GM12878 (cell line): ENCODE measurements around the gene AURKA.

Experiments used
- CTCF ChIP-seq, 3 experiments: IDR thresholded peaks in 2 of 3; conservative IDR thresholded peaks in 1 of 3; 2 replicates each; pipeline ENCODE4 v1.5.1; 2011; ENCODE audit warnings: low read depth in 3 of 3, low read length in 3 of 3, mild to moderate bottlenecking in 3 of 3, control low read depth in 2 of 3, moderate library complexity in 2 of 3, inconsistent platforms in 1 of 3, mixed read lengths in 1 of 3; ENCODE audit not compliant: control insufficient read depth in 2 of 3, insufficient read depth in 1 of 3; ENCODE audit errors: extremely low read depth in 1 of 3
- NBN ChIP-seq: fragments of 450-650 bp; IDR thresholded peaks from 2 replicates; pipeline ENCODE4 v1.6.1; 2016
- SPI1 ChIP-seq: IDR thresholded peaks from 2 replicates; pipeline ENCODE4 v1.6.1; 2011; ENCODE audit warnings: low read depth, mild to moderate bottlenecking, low read length, moderate library complexity, borderline replicate concordance; ENCODE audit not compliant: insufficient read depth

DNA sequence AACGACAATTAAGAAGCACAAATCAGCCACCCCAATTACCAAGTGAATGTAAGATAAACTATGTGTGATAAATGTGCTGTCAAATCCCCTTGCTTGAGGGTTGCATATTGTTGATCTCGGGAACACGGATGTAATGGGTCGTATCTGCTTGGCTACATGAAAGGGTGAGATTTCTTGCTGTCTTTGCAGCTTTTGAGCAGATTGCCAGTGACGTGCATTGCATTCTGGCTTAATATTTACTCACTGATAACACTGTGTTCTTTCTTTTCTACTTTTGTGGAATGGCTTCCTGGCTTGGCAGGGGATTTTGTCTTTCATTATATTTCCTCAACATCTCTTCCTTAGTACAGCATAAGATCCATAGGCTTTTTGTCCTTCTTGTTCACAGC, 43.7 kb downstream of the AURKA start:
- no peak for TF ChIP-seq CTCF (IDR thresholded peaks at IDR 0.05 in 2 of 3, conservative IDR thresholded peaks at IDR 0.05 in 1 of 3; ENCODE audit: control insufficient read depth in 2 of 3, extremely low read depth in 1 of 3, insufficient read depth in 1 of 3, low read depth in 3 of 3, low read length in 3 of 3)
- no peak for TF ChIP-seq NBN
- no peak for TF ChIP-seq SPI1
